Measurements from ENCODE around the gene TBC1D8B. TPM values are rescaled to one million over a fixed set of nuclear protein-coding genes. Genes with fewer than 3 reads are reported as not detected.

TBC1D8B gene
- total and polyA plus RNA-seq, 9 of the 15 experiments (the other 6 are each of a cell fraction or from before 2014, with no cell fraction given), result 0.04 to 0.36 (median 0.10) TPM; not detected in 1

DNA sequence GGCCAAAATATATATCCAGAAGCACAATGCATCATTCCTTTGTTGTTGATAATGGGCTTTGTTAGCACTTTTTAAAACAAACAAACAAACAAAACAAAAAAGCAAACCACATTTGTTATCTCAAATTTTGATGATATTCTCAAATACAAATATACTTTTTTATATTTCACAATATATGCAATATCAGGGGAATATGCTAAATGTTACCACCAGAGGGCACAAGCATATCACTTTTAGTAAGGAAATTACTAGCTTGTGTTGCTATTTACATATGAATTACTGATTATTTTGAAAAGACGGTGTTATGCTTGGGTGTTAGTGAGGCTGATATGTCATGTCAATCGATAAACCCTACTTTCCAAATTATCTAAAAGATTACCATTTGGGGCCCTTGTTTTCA lies 71.6 kb downstream of the TBC1D8B start (continued):
- TF ChIP-seq, protein P1, sequence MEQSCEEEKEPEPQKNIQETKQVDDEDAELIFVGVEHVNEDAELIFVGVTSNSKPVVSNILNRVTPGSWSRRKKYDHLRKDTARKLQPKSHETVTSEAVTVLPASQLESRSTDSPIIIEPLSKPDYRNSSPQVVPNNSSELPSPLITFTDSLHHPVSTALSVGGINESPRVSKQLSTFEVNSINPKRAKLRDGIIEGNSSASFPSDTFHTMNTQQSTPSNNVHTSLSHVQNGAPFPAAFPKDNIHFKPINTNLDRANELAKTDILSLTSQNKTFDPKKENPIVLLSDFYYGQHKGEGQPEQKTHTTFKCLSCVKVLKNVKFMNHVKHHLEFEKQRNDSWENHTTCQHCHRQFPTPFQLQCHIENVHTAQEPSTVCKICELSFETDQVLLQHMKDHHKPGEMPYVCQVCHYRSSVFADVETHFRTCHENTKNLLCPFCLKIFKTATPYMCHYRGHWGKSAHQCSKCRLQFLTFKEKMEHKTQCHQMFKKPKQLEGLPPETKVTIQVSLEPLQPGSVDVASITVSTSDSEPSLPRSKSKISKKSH (CRISPR knock-in tag; IDR thresholded peaks at IDR 0.05), result no peak

DNA sequence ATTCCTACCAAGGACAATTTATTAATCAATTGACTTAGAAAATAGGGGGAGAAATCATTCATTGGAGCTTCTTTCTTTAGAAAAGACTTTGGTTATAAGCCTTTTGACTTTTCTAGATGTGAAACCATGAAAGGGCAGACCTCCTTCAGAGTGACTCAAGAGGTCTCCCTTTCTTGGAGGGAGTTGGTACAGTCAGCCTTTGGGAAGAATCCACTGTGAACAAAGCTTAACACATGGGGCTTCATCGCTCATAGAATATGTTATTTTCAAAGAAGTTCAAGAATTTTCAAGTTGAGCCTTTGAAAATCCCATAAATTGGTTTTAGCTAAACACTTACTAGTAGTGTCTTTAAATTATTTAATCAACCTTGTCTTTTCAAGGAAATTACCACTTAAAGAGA lies 72.7 kb downstream of the TBC1D8B start:
- intact Hi-C loops (cut with micrococcal nuclease) (no loop called here), in situ Hi-C loops (cut with MboI) (loop anchor here (25.0 kb wide), 1 partner anchor 1012 kb away; no protein-coding TSS in a partner anchor)
- H2AFZ ChIP-seq (ENCODE audit: low read depth, low read length), result no peak overlapping the region
- FAIRE-seq (no peak), ATAC-seq (no peak), DNase-seq (ENCODE audit: extremely low read depth in 1 of 4, low spot score in 3 of 4) (no peak)
- H3K9me1 ChIP-seq (ENCODE audit: control insufficient read depth, insufficient read depth, low read length), result no peaks in the 10 kb centered on the region
- H3K27ac ChIP-seq (ENCODE audit: extremely low read depth, low read depth, low read length), result no peak overlapping the region
- H3K4me2 ChIP-seq (ENCODE audit: insufficient read depth, low read length), result no peak overlapping the region
- BruUV-seq (replicated peaks), result no TSS peak
- no peaks in the 10 kb centered on the region for H3K4me1 ChIP-seq (replicated peaks in 1 of 2; ENCODE audit: control insufficient read depth in 2 of 2, insufficient read depth in 2 of 2, low read length in 2 of 2)
- no peaks in the 10 kb centered on the region for H4K20me1 ChIP-seq (replicated peaks; ENCODE audit: control insufficient read depth, insufficient read depth, low read length)
- TF ChIP-seq ZNF589 (CRISPR knock-in tag; IDR thresholded peaks at IDR 0.05; ENCODE audit: low read depth), result no peak
- no peak for TF ChIP-seq NBN (IDR thresholded peaks at IDR 0.05; ENCODE audit: low read depth)
- TF ChIP-seq, protein P2, sequence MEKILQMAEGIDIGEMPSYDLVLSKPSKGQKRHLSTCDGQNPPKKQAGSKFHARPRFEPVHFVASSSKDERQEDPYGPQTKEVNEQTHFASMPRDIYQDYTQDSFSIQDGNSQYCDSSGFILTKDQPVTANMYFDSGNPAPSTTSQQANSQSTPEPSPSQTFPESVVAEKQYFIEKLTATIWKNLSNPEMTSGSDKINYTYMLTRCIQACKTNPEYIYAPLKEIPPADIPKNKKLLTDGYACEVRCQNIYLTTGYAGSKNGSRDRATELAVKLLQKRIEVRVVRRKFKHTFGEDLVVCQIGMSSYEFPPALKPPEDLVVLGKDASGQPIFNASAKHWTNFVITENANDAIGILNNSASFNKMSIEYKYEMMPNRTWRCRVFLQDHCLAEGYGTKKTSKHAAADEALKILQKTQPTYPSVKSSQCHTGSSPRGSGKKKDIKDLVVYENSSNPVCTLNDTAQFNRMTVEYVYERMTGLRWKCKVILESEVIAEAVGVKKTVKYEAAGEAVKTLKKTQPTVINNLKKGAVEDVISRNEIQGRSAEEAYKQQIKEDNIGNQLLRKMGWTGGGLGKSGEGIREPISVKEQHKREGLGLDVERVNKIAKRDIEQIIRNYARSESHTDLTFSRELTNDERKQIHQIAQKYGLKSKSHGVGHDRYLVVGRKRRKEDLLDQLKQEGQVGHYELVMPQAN (IDR thresholded peaks at IDR 0.05; ENCODE audit: borderline replicate concordance), result no peak
- TF ChIP-seq STAT5B (CRISPR knock-in tag; IDR thresholded peaks at IDR 0.05), result no peak
- no peak for TF ChIP-seq BDP1 (IDR thresholded peaks at IDR 0.05; ENCODE audit: insufficient read depth, insufficient read length)
- no peak overlapping the region for H3K9ac ChIP-seq (ENCODE audit: insufficient read depth in 1 of 2, low read depth in 2 of 2, low read length in 2 of 2)
- 0% methylated on average over 1 of the region's 1 CpG for WGBS (ENCODE audit: insufficient coverage, low coverage, missing lambda C conversion rate)
- H3K36me3 ChIP-seq (ENCODE audit: control insufficient read depth, insufficient read depth, low read length), result no peaks in the 10 kb centered on the region
- POLR2A ChIA-PET, result no interaction called here
- H3K27me3 ChIP-seq (ENCODE audit: control insufficient read depth in 2 of 2, insufficient read depth in 2 of 2, low read length in 2 of 2), result no peaks in the 10 kb centered on the region
- no peaks in the 10 kb centered on the region for H3K9me3 ChIP-seq (replicated peaks; ENCODE audit: control insufficient read depth, insufficient read depth, low read depth, low read length)
- no peak overlapping the region for H3K4me3 ChIP-seq
- H3K79me2 ChIP-seq (ENCODE audit: control insufficient read depth, insufficient read depth, low read length), result no peaks in the 10 kb centered on the region
- CTCF ChIA-PET (ENCODE audit: low intra/inter-chr PET ratio), result no interaction called here
